Measurements from ENCODE around the gene PDGFB. TPM values are rescaled to one million over a fixed set of nuclear protein-coding genes. Genes with fewer than 3 reads are reported as not detected.

PDGFB gene
- total RNA-seq, 1 donor from 2014 or later: 4.7 TPM

DNA sequence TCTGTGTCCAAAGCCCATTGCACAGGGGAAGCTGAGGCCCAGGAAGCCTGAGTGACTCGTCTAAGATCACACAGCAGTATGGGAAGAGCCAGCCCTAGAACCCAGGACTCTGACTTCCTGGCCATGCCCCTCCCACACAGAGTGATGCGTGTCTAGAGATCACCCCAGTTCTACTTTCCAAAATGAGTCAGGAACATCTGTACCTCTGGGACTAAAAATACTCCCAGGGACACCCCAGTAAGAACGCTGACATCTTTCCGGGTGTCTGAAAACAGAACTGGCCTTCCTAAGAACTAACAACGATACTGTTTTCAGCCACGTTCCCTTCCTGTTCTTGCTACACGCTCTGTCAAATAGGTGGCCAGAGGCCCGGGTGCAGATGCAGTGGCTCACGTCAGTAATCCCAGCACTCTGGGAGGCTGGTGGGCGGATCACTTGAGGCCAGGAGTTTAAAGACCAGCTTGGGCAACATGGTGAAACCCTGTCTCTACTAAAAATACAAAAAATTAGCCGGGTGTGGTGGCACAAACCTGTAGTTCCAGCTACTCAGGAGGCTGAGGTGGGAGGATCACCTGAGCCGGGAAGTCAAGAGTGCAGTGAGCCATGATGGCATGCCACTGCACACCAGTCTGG is 21.7 kb upstream of the PDGFB start:
- intact Hi-C loops (cut with DNase I): no loop called here
- Histone ChIP-seq H3K4me3 (no peak overlapping the region), H3K27ac (no peak overlapping the region), H3K9me3 (no peaks in the 10 kb centered on the region), H3K4me1 (no peaks in the 10 kb centered on the region), H3K36me3 (no peaks in the 10 kb centered on the region), H3K27me3 (no peaks in the 10 kb centered on the region)
- TF ChIP-seq POLR2AphosphoS5 (IDR thresholded peaks at IDR 0.05; ENCODE audit: insufficient read depth in 1 of 2, low read depth in 1 of 2): no peak
- no peak for TF ChIP-seq POLR2A (IDR thresholded peaks at IDR 0.05)
- TF ChIP-seq, protein P1, sequence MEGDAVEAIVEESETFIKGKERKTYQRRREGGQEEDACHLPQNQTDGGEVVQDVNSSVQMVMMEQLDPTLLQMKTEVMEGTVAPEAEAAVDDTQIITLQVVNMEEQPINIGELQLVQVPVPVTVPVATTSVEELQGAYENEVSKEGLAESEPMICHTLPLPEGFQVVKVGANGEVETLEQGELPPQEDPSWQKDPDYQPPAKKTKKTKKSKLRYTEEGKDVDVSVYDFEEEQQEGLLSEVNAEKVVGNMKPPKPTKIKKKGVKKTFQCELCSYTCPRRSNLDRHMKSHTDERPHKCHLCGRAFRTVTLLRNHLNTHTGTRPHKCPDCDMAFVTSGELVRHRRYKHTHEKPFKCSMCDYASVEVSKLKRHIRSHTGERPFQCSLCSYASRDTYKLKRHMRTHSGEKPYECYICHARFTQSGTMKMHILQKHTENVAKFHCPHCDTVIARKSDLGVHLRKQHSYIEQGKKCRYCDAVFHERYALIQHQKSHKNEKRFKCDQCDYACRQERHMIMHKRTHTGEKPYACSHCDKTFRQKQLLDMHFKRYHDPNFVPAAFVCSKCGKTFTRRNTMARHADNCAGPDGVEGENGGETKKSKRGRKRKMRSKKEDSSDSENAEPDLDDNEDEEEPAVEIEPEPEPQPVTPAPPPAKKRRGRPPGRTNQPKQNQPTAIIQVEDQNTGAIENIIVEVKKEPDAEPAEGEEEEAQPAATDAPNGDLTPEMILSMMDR (IDR thresholded peaks at IDR 0.05): no peak
- no peak for DNase-seq (ENCODE audit: extremely low spot score in 2 of 2)

DNA sequence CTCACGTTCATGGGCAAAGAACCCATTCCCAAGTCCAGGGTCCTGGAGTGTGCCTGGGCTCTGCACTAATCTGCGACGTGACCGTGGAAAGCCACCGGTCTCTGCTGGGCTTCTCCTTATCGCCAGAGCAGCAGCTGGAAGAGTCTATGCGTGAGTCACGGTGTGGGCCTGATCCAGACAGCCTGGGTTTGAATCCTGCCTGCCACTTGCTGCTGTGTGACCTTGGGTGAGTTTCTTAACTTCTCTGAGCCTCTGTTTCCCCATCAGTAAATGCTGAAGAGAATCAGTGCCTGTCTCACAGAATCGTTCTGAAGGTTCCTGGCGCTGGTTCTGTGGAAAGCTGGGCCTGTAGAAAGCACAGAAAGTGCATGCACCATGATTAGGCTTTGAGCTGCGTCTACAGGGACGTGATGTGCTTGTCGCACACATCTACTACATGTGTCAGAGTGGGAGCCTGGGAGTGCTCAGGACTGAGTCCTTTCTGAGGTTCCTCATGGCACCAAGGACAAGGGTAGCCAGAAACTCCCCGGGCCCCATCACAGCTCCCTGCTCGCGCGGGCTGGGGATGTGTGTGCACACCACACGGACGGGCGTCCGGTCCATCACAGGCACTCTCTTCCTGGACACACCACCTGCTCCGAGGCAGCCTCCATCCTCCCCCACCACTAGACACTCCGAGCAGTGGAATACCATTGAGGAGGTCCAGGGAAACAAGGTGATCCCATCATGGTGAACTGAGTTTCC is 20.5 kb upstream of the PDGFB start:
- Histone ChIP-seq H3K9me3 (no peaks in the 10 kb centered on the region), H3K4me3 (no peak overlapping the region), H3K27me3 (no peaks in the 10 kb centered on the region), H3K4me1 (no peaks in the 10 kb centered on the region), H3K27ac (no peak overlapping the region), H3K36me3 (no peaks in the 10 kb centered on the region)
- intact Hi-C loops (cut with DNase I): no loop called here
- DNase-seq (ENCODE audit: extremely low spot score in 2 of 2): no peak
- no peak for TF ChIP-seq POLR2AphosphoS5 (IDR thresholded peaks at IDR 0.05; ENCODE audit: insufficient read depth in 1 of 2, low read depth in 1 of 2)
- TF ChIP-seq, protein P1 (IDR thresholded peaks at IDR 0.05): no peak

DNA sequence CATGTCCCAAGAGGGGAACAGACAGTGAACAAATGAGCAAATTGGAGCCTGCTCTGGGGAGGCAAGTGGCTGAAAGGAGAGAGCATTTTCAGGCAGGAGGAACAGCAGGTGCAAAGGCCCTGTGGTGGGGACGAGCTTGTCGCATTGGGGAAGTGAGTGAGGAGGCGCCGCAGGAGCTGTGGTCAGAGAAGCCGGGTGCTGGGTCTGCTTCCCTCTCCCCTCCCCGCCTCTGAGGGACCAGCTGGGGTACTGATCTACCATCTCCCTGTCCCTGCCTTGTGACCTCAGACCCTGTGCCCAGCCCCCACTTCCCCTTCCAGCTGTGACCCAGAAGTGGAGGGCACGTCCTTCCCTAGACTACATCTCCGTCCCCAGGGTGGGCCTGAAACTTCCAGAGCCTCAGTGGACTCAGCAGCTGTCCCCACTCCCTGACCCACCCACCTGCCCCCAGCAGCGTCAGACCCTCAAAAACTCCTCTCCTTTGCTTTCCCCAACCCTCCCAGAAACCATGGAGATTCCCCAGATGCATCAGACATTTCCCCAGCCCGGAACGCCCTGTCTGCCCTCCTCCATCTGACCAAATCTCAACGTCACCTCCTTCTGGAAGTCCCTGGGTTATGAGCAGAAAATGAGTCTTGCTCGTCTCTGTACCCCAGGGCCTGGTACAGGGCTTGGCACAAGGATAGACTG is 19.7 kb upstream of the PDGFB start:
- Histone ChIP-seq H3K27ac (no peak overlapping the region), H3K27me3 (no peaks in the 10 kb centered on the region), H3K36me3 (no peaks in the 10 kb centered on the region), H3K9me3 (no peaks in the 10 kb centered on the region), H3K4me3 (no peak overlapping the region), H3K4me1 (no peaks in the 10 kb centered on the region)
- no peak for TF ChIP-seq POLR2AphosphoS5 (IDR thresholded peaks at IDR 0.05; ENCODE audit: insufficient read depth in 1 of 2, low read depth in 1 of 2)
- intact Hi-C loops (cut with DNase I): no loop called here
- DNase-seq (ENCODE audit: extremely low spot score in 2 of 2): no peak

DNA sequence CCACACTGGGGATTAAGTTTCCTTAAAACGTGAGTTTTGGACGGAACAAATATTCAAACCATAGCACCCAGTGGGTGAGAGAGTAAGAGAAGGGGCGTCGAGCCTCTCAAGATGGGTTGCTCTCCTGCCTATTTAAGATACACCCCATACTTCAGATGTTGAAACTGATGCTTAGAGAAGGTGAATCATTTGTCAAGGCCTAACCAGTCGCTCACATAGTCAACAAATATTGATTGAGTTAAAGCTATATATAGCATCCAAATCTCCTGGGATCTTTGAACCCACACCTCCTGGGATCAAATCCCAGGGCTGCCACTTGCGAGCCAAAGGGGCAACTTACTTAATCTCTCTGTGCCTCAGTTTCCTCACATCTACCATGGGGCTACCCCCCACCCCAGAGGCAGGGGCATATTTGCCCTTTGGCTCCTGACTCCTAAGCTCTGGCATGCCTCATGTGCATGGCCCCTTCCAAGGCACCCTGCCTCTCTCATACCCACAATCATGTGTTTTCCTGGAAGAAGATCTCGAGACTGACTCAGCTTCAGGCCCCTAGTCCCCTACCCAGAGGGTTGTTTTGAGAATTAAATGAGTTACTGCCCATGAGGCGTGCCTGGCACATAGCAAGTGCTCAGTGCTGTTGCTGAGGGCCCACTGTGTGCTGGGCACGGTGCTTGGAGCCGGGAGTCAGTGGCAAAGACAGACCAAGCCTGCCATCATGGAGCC is 19.0 kb upstream of the PDGFB start:
- no peaks in the 10 kb centered on the region for H3K4me1 ChIP-seq
- no peak overlapping the region for H3K27ac ChIP-seq
- no peaks in the 10 kb centered on the region for H3K9me3 ChIP-seq
- no peaks in the 10 kb centered on the region for H3K27me3 ChIP-seq
- TF ChIP-seq POLR2A (IDR thresholded peaks at IDR 0.05) (no peak), POLR2AphosphoS5 (IDR thresholded peaks at IDR 0.05; ENCODE audit: insufficient read depth in 1 of 2, low read depth in 1 of 2) (no peak)
- TF ChIP-seq, protein P1 (IDR thresholded peaks at IDR 0.05): no peak
- H3K36me3 ChIP-seq: no peaks in the 10 kb centered on the region
- intact Hi-C loops (cut with DNase I): no loop called here
- no peak for DNase-seq (ENCODE audit: extremely low spot score in 2 of 2)
- no peak overlapping the region for H3K4me3 ChIP-seq

DNA sequence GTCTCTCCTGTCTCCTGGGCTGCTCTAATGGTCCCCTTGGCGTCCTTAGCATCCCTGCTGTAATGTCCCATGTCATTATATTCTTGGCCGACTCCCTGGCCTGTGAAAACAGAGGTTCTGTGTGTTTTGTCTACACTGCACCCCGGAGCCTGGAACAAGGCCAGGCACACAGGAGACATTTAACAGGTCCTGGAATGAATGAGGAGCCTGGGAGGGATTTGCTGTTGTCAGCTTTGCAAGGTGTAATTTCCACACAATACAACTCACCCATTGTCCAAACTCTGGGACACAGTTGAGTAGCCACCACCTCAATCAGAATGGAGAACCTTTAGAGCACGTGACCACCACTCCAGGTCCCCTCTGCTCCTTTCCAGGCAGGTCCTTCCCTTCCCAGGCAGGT is 14.9 kb upstream of the PDGFB start:
- TF ChIP-seq POLR2AphosphoS5 (IDR thresholded peaks at IDR 0.05; ENCODE audit: insufficient read depth in 1 of 2, low read depth in 1 of 2) (no peak), POLR2A (IDR thresholded peaks at IDR 0.05) (no peak)
- TF ChIP-seq, protein P1 (IDR thresholded peaks at IDR 0.05): no peak
- peaks cover 18% of the 10 kb centered on the region for H3K4me1 ChIP-seq
- H3K36me3 ChIP-seq: no peaks in the 10 kb centered on the region
- H3K9me3 ChIP-seq: no peaks in the 10 kb centered on the region
- no peak overlapping the region for H3K4me3 ChIP-seq
- no peaks in the 10 kb centered on the region for H3K27me3 ChIP-seq
- intact Hi-C loops (cut with DNase I): no loop called here
- DNase-seq (ENCODE audit: extremely low spot score in 2 of 2): no peak
- H3K27ac ChIP-seq: no peak overlapping the region

Data from vagina (tissue), 2 donors.